ENCODE results near the gene TRIM28.
A peak's percentile ranks its signal among the peaks of the same experiment; 100 is the strongest.

The TRIM28 gene

DNA sequence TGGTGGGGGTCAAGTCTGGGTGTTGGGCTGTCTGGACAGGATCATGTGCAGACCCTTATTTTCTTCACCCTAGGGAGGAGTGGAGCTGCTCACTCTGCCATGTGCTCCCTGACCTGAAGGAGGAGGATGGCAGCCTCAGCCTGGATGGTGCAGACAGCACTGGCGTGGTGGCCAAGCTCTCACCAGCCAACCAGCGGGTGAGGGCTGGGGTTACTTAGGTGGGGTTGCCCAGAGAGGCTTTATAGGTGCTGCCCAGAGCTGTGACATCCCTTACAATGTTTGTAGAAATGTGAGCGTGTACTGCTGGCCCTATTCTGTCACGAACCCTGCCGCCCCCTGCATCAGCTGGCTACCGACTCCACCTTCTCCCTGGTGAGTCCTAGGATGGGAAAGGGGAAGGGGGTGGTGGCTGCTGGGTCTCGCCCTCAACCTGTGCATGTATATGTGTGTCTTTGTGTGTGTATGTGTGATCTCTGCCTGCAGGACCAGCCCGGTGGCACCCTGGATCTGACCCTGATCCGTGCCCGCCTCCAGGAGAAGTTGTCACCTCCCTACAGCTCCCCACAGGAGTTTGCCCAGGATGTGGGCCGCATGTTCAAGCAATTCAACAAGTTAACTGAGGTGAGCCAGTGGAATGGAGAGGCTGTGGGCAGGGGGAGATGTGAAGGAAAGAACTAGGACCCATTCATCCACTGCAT is 5.9 kb downstream of the TRIM28 start:
- peaks cover 98% of the 10 kb centered on the region for H3K36me3 Mint-ChIP-seq (ENCODE audit: low read depth)
- intact Hi-C loops (cut with micrococcal nuclease): no loop called here
- H3K9me3 Mint-ChIP-seq: no peaks in the 10 kb centered on the region

DNA sequence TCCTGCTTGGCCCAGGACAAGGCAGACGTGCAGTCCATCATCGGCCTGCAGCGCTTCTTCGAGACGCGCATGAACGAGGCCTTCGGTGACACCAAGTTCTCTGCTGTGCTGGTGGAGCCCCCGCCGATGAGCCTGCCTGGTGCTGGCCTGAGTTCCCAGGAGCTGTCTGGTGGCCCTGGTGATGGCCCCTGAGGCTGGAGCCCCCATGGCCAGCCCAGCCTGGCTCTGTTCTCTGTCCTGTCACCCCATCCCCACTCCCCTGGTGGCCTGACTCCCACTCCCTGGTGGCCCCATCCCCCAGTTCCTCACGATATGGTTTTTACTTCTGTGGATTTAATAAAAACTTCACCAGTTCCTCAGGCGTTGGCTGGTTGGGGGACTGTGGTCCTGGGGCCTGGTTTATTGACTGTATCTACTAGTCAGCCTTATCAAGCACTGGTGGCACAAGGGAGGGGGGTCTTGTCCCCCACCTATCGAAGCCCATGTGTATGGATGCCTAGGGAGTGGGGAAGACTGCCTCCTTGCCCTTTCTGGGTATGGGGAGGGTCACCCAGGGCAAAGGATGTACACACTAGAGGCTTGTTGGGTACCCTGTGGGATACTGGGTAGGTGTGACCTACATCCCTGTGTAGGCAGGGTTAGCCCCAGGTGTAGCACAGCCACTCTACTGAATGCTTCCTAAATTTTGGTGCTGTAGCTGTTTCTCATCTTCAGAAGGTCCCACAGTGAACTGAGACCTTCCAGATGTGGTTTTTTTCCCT is 6.7 kb downstream of the TRIM28 start:
- H3K4me3 Mint-ChIP-seq: no peak overlapping the region
- intact Hi-C loops (cut with micrococcal nuclease): no loop called here
- peaks cover 98% of the 10 kb centered on the region for H3K36me3 Mint-ChIP-seq (ENCODE audit: low read depth)
- no peak overlapping the region for H3K27ac Mint-ChIP-seq
- no peaks in the 10 kb centered on the region for H3K27me3 Mint-ChIP-seq
- H3K9me3 Mint-ChIP-seq: no peaks in the 10 kb centered on the region
- H3K4me1 Mint-ChIP-seq (ENCODE audit: low read depth): peaks cover 70% of the 10 kb centered on the region

More for the DNA sequence above, 5.9 kb downstream of the TRIM28 start:
- Mint-ChIP-seq H3K4me3 (no peak overlapping the region), H3K27ac (no peak overlapping the region), H3K4me1 (ENCODE audit: low read depth) (peaks cover 67% of the 10 kb centered on the region), H3K27me3 (no peaks in the 10 kb centered on the region)

DNA sequence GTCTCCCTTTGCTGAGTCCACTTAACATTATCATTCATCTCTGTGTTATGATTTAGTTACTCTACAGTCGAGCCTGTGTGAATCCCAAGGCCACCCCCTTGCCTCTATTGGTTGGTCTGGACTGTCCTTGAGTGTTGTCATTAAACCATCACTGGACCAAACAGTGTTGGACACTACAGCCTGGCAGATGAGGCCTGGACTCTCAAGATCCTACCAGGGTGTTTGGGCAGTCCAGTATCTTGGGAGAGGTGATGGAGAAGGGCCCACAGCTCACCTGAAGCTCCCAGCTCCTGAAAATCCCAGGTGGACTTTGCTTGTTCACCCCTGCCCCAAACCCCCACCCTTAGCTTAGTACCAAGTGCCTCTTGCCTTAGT is 7.2 kb downstream of the TRIM28 start:
- Mint-ChIP-seq H3K27me3 (no peaks in the 10 kb centered on the region), H3K9me3 (no peaks in the 10 kb centered on the region), H3K27ac (no peak overlapping the region), H3K4me3 (no peak overlapping the region), H3K36me3 (ENCODE audit: low read depth) (peaks cover 98% of the 10 kb centered on the region), H3K4me1 (ENCODE audit: low read depth) (peaks cover 70% of the 10 kb centered on the region)
- intact Hi-C loops (cut with micrococcal nuclease): no loop called here

DNA sequence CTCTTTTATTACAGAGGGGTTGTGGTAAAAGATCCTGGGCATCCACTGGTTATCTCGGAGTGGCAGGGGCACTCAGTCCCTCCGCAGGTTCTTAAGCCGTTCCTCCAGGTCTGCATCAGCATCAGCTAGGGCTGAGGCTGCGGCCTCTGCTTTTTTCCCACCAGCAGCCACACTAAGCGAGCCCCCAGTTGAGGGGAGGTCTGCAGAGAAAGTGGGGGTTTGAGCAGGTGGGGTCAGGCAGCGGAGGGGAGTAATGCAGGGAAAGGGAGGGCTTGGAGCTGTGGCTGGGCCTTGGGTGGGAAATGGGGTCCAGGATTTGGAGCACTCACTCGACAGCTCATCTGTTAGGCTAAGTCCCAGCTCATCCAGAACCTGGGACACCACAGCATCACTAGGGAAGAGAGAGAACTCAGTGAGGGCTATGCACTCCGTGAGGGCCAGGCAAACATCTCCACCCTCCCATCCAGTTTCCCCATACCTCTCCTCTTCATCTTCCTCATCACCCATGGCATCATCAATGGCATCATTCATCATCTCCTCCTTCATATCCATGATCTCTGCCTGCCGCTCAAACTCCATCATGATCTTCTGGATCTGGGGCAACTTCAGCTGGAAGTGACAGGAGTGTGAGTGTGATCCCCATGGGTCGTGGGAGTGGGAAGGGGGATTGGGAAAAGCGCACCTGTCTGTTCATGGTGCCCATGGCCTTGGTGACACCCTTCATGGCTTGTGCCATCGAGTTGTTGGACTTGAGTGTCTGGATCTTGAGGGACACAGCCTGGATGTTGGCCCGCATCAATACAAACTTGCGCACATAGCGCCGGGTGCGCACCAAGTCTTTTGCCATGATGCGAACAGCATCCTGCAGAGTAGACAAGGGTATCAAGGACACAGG is 8.0 kb downstream of the TRIM28 start:
- H3K4me1 Mint-ChIP-seq (ENCODE audit: low read depth): peaks cover 70% of the 10 kb centered on the region
- no peaks in the 10 kb centered on the region for H3K27me3 Mint-ChIP-seq
- no peaks in the 10 kb centered on the region for H3K9me3 Mint-ChIP-seq
- H3K27ac Mint-ChIP-seq: no peak overlapping the region
- peaks cover 98% of the 10 kb centered on the region for H3K36me3 Mint-ChIP-seq (ENCODE audit: low read depth)
- intact Hi-C loops (cut with micrococcal nuclease): no loop called here
- no peak overlapping the region for H3K4me3 Mint-ChIP-seq

DNA sequence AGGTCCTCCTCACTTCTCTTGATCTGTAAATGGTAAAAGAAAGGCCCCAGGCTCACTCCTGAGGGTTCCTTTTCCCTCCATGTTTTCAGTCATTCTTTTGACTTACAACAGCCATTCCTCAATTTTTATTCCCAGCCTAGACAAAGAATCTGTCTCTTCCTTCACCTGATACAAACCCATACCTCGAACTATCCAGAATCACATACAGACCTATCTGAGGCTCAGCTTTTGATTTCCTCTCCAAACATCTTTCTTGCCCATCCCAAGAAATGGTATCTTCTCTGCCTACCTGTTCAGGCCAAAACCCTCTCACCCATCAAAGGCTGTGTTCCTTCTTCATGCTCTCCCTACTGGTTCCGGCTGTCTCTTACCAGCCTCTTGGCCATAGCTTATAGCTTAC is 8.8 kb downstream of the TRIM28 start:
- Mint-ChIP-seq H3K9me3 (no peaks in the 10 kb centered on the region), H3K4me3 (no peak overlapping the region), H3K36me3 (ENCODE audit: low read depth) (peaks cover 100% of the 10 kb centered on the region), H3K27ac (peak overlapping the region; percentile 99), H3K4me1 (ENCODE audit: low read depth) (peaks cover 70% of the 10 kb centered on the region), H3K27me3 (no peaks in the 10 kb centered on the region)
- intact Hi-C loops (cut with micrococcal nuclease): no loop called here

DNA sequence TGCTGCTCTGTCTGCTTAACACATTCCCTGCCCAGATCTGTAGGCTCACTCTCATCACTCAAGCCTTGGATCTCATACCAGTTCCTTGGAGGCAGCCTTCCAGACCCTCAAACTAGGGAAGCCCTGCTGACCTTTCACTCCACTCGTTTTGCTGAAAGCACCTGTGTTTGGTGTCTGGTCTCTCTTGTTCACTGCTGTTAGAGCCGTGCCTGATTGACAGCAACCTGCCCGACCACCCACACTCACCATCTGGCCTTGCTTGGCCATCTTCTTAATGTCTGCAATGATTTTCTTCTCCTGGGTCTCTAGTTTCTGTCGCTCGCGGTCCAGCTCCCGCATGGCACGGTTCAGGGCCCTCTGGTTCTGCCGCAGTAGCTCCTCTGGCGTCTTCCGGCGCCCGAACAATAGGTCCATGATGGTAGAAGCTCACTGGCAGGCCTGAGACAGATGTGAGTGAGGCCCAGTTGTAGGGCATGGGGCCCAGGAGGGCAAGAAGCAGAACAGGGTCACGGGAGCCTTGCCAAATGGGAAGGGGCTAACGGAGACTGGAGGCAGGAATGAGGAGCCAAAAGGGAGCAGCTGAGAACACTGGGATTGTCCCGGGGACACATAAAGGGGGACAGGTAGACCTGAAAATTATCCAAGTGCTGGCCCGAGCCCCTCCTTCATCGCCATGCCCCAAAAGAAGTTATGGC is 10.1 kb downstream of the TRIM28 start:
- peaks cover 66% of the 10 kb centered on the region for H3K4me1 Mint-ChIP-seq (ENCODE audit: low read depth)
- H3K27ac Mint-ChIP-seq: peak overlapping the region; percentile 99
- peak overlapping the region; percentile 94 for H3K4me3 Mint-ChIP-seq
- peaks cover 100% of the 10 kb centered on the region for H3K36me3 Mint-ChIP-seq (ENCODE audit: low read depth)
- intact Hi-C loops (cut with micrococcal nuclease): no loop called here
- no peaks in the 10 kb centered on the region for H3K9me3 Mint-ChIP-seq
- H3K27me3 Mint-ChIP-seq: no peaks in the 10 kb centered on the region

DNA sequence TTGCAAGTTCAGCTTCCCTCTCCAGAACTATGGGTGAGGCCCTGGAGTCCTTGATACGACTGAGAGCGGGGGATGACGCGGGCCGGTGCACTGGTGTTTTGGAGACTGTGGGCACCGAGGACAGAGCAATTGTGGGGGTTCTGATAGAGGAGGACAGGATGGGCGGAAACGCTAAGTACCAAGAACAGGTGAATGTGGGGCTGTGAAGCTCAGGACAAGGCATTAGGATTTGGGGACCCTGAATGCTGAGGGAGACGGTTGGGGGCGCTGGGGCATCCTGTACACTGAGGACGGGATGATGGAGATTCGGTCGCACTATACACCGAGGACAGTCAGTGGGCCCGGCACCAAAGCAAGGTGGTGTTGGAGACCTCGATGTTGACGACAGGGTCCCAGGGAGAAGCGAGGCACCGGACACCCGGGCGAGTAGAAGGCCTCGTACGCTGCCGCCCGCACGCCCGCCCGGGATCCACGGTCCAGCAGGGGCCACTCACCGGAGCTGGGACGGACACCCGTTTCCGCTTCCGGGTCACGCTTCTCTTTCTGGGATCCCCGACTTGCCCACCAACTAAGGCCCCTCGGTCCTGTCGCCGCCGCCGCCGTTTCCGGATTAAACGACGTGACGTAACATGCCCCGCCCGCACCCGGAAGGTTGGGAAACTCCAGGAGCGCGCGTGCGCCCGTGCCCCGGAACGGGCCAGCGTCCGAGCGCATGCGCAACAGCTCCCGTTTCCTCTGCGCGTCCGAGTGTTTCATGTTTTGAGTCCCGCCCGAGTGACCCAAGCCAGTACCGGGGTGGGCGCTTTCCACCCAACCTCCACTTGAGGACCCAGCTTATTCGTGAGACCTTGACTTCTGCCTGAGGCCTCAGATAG is 10.9 kb downstream of the TRIM28 start, which contains the start of gene CHMP2A:
CHMP2A (minus strand) TSS at position 612 of the 875 bp plus-strand sequence. CDS start 893 bp downstream, outside the sequence.
- H3K36me3 Mint-ChIP-seq (ENCODE audit: low read depth): peaks cover 98% of the 10 kb centered on the region
- peak within 1 kb of the TSS; percentile 94 for H3K4me3 Mint-ChIP-seq
- intact Hi-C loops (cut with micrococcal nuclease): loop anchor here (1.0 kb wide), 1 partner anchor 19 kb away; the partner anchor contains the start of gene MZF1

DNA sequence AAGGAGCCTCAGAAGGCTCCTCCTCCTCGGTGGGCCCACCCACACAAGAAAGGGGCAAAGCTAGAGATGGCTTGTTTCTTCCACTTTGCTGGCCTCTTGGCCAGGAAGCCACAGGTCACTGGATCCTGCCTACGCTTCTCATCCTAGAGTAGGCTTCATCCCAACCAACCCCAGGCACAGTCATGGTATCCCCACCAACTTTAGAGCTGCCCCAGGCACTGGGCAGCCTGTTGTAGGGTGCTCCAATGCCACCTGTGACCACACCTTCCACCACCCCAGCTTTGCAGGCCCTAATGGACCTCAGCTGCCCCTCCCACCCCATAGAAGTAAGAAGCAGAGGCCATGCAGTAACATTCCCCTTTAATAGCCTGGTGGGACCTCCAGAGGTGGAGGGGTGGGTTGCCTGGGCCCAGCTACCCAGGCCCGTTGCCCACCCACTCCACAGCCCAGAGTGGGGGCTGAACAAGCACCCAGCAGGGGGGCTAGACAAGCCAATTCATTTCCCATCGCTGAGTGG is 11.6 kb downstream of the TRIM28 start:
- H3K4me1 Mint-ChIP-seq (ENCODE audit: low read depth): peaks cover 77% of the 10 kb centered on the region
- peaks cover 3% of the 10 kb centered on the region for H3K27me3 Mint-ChIP-seq
- peak overlapping the region; percentile 99 for H3K27ac Mint-ChIP-seq

More for the DNA sequence above, 10.9 kb downstream of the TRIM28 start, which contains the start of gene CHMP2A:
- Mint-ChIP-seq H3K27ac (peak within 1 kb of the TSS; percentile 99), H3K9me3 (no peaks in the 10 kb centered on the region), H3K4me1 (ENCODE audit: low read depth) (peaks cover 70% of the 10 kb centered on the region), H3K27me3 (no peaks in the 10 kb centered on the region)

DNA sequence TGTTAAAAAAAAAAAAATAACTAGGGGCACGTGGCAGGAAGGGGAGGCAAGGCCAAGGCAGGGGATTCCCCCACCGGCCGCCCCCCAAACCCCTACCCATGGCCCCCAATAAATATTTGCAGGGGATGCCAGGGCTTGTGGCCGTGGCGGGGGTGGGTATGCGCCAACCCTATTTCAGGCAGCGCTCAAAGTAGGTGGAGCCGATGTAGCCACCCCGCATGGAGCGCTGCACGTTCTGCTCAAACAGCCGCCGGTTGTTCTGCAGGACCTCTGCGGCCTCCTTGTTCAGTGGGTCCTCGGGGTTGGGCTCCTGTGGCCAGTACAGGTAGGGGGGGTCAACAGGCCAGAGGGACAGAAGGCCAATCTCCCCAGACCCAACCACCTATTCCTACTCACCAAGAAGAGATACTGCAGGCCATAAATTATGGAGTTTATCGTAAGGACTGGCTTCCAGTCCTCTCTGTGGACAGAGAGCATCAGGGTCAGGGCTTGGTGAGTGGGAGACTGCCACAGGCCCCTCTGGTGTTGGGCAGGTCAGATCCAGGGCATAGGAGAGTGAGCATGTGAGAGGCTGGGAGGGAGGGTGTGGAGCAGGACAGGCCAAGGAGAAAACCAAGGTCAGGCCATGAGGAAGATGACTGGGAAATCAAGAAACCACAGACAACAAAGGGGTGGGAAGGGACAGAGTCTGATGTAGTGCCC is 12.2 kb downstream of the TRIM28 start:
- Mint-ChIP-seq H3K4me1 (ENCODE audit: low read depth) (peaks cover 81% of the 10 kb centered on the region), H3K27me3 (peaks cover 9% of the 10 kb centered on the region), H3K4me3 (peak overlapping the region; percentile 94), H3K36me3 (ENCODE audit: low read depth) (peaks cover 84% of the 10 kb centered on the region), H3K9me3 (no peaks in the 10 kb centered on the region), H3K27ac (peak overlapping the region; percentile 99)
- intact Hi-C loops (cut with micrococcal nuclease): loop anchor here (1.0 kb wide), 1 partner anchor 17 kb away; the partner anchor contains the start of gene MZF1

More for the DNA sequence above, 11.6 kb downstream of the TRIM28 start:
- intact Hi-C loops (cut with micrococcal nuclease): loop anchor here (1.0 kb wide), 1 partner anchor 18 kb away; the partner anchor contains the start of gene MZF1
- no peaks in the 10 kb centered on the region for H3K9me3 Mint-ChIP-seq
- peak overlapping the region; percentile 94 for H3K4me3 Mint-ChIP-seq
- peaks cover 91% of the 10 kb centered on the region for H3K36me3 Mint-ChIP-seq (ENCODE audit: low read depth)

DNA sequence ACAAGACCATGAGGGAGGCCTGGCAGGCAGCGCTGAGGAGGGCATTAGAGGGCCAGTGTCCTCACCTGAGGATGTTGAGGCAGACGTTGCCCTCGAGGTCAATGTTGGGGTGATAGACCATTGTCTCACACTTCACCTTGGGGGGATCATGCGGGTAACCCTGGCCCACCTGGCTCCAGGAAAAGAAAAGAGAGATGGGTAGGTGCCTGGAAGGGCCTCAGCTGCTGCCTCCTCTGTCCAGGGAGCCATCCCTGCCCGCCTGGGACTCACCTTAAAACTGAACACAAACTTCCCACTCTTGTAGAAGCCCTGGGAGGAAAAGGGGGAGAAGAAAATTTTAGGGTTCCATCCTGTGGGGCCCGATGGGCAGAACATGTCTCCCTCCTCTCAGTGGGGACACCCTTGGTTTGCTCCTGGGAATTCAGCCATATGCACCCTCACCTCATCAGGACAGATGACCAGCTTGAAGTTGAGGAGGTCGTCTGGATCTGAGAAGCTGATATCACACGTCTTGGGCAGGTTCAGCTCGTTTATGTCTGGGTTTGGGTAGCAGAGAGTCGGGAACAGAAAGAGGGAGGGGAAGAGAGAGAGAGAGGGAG is 12.9 kb downstream of the TRIM28 start:
- intact Hi-C loops (cut with micrococcal nuclease): no loop called here
- peak overlapping the region; percentile 99 for H3K27ac Mint-ChIP-seq
- peak overlapping the region; percentile 94 for H3K4me3 Mint-ChIP-seq
- H3K27me3 Mint-ChIP-seq: peaks cover 16% of the 10 kb centered on the region
- no peaks in the 10 kb centered on the region for H3K9me3 Mint-ChIP-seq
- peaks cover 83% of the 10 kb centered on the region for H3K4me1 Mint-ChIP-seq (ENCODE audit: low read depth)
- peaks cover 78% of the 10 kb centered on the region for H3K36me3 Mint-ChIP-seq (ENCODE audit: low read depth)

DNA sequence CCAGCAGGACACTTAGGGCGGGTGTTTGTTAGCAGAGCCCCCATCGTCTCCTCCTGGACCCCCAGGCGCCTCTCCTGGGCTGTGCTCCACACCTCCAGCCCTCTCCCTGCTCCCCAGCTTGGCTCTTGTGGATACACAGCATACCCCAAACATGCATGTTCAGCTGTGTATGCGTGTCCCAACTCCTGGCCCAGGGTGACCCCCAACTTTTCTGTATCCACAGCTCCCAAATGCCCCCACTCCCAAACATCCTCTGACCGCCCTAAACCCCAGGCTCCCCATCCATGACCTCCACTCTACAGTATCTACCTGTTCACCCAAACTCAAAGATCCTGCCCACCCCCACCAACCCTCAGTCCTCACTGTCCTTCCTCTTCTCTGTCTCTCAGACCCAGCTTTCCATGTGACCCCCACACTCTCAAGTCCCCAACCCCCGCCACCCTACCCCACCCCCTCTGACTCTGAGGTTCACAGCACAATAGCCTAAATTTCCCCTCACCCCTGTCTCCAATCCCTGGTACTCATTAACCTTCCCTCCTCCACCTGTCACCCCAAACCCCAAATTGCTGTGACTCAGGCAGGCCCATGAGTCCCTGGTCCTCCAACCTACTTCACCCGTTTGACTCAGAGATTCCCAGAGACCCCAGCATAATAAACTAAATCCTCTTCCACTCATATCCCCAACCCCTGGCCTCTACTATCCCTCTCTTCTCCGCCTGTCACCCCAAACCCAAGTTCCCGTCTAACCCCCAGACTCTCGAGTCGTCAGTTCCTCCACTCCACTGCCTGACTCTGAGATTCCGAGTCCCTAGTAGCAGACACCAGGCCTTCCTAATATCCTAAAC is 13.6 kb downstream of the TRIM28 start:
- Mint-ChIP-seq H3K4me1 (ENCODE audit: low read depth) (peaks cover 84% of the 10 kb centered on the region), H3K27ac (peak overlapping the region; percentile 99), H3K27me3 (peaks cover 23% of the 10 kb centered on the region), H3K36me3 (ENCODE audit: low read depth) (peaks cover 70% of the 10 kb centered on the region), H3K9me3 (no peaks in the 10 kb centered on the region), H3K4me3 (peak overlapping the region; percentile 94)
- intact Hi-C loops (cut with micrococcal nuclease): loop anchor here (1.0 to 2.0 kb wide), 2 partner anchors 13 to 37 kb away; partner anchors contain the start of gene TRIM28
